ENCODE results near the gene PNPLA1.

The PNPLA1 gene

GRCh38 chr6:36269834-36270705 is at the start of gene PNPLA1:
Gene PNPLA1 (plus strand): TSS chr6:36270060. CDS start chr6:36270460, 400 bp downstream.
- peaks cover 57% of the 10 kb centered on the region for H3K27me3 Mint-ChIP-seq
- H3K27ac Mint-ChIP-seq, result no peak within 1 kb of the TSS
- H3K9me3 Mint-ChIP-seq, result peaks cover 3% of the 10 kb centered on the region
- no peak for ATAC-seq
- H3K4me1 Mint-ChIP-seq, result no peaks in the 10 kb centered on the region
- H3K36me3 Mint-ChIP-seq, result no peaks in the 10 kb centered on the region
- no peak within 1 kb of the TSS for H3K4me3 Mint-ChIP-seq

GRCh38 chr6:36220226-36220625 is 49.6 kb upstream of the PNPLA1 start:
- no peak for ATAC-seq
- H3K4me1 Mint-ChIP-seq, result no peaks in the 10 kb centered on the region
- H3K36me3 Mint-ChIP-seq, result peaks cover 48% of the 10 kb centered on the region
- no peaks in the 10 kb centered on the region for H3K27me3 Mint-ChIP-seq
- no peak overlapping the region for H3K27ac Mint-ChIP-seq
- H3K9me3 Mint-ChIP-seq, result no peaks in the 10 kb centered on the region
- H3K4me3 Mint-ChIP-seq, result no peak overlapping the region

- H3K9me3 Mint-ChIP-seq, result no peaks in the 10 kb centered on the region
- H3K27me3 Mint-ChIP-seq, result no peaks in the 10 kb centered on the region
- no peak overlapping the region for H3K4me3 Mint-ChIP-seq
- peaks cover 49% of the 10 kb centered on the region for H3K36me3 Mint-ChIP-seq
- H3K27ac Mint-ChIP-seq, result no peak overlapping the region
- H3K4me1 Mint-ChIP-seq, result no peaks in the 10 kb centered on the region
- no peak for ATAC-seq
Measured at GRCh38 chr6:36221674-36222073, 48.2 kb upstream of the PNPLA1 start.

GRCh38 chr6:36222924-36223323 is 46.9 kb upstream of the PNPLA1 start:
- ATAC-seq, result no peak
- Mint-ChIP-seq H3K27ac (no peak overlapping the region), H3K4me1 (no peaks in the 10 kb centered on the region), H3K9me3 (no peaks in the 10 kb centered on the region), H3K36me3 (peaks cover 50% of the 10 kb centered on the region), H3K4me3 (no peak overlapping the region), H3K27me3 (no peaks in the 10 kb centered on the region)

- Mint-ChIP-seq H3K9me3 (no peaks in the 10 kb centered on the region), H3K27ac (no peak overlapping the region), H3K36me3 (peaks cover 54% of the 10 kb centered on the region), H3K27me3 (no peaks in the 10 kb centered on the region), H3K4me3 (no peak overlapping the region), H3K4me1 (no peaks in the 10 kb centered on the region)
- ATAC-seq, result no peak
Measured at GRCh38 chr6:36223706-36224105, 46.2 kb upstream of the PNPLA1 start.

GRCh38 chr6:36224918-36225461 is 44.9 kb upstream of the PNPLA1 start:
- Mint-ChIP-seq H3K36me3 (peaks cover 56% of the 10 kb centered on the region), H3K4me1 (no peaks in the 10 kb centered on the region), H3K4me3 (no peak overlapping the region), H3K27me3 (no peaks in the 10 kb centered on the region), H3K9me3 (no peaks in the 10 kb centered on the region), H3K27ac (no peak overlapping the region)
- ATAC-seq, result no peak

GRCh38 chr6:36226438-36227047 is 43.3 kb upstream of the PNPLA1 start:
- H3K9me3 Mint-ChIP-seq, result no peaks in the 10 kb centered on the region
- no peak overlapping the region for H3K4me3 Mint-ChIP-seq
- no peaks in the 10 kb centered on the region for H3K4me1 Mint-ChIP-seq
- H3K36me3 Mint-ChIP-seq, result peaks cover 71% of the 10 kb centered on the region
- H3K27me3 Mint-ChIP-seq, result no peaks in the 10 kb centered on the region
- H3K27ac Mint-ChIP-seq, result no peak overlapping the region
- ATAC-seq, result no peak

- Mint-ChIP-seq H3K27ac (peak overlapping the region; percentile 46), H3K27me3 (no peaks in the 10 kb centered on the region), H3K36me3 (peaks cover 78% of the 10 kb centered on the region), H3K4me1 (no peaks in the 10 kb centered on the region), H3K9me3 (no peaks in the 10 kb centered on the region), H3K4me3 (no peak overlapping the region)
- ATAC-seq, result no peak
Measured at GRCh38 chr6:36227379-36228228, 42.3 kb upstream of the PNPLA1 start.

- peaks cover 72% of the 10 kb centered on the region for H3K36me3 Mint-ChIP-seq
Measured at GRCh38 chr6:36229223-36229622, 40.6 kb upstream of the PNPLA1 start.

GRCh38 chr6:36230371-36230770 is 39.5 kb upstream of the PNPLA1 start:
- Mint-ChIP-seq H3K4me3 (no peak overlapping the region), H3K27ac (no peak overlapping the region), H3K9me3 (no peaks in the 10 kb centered on the region), H3K36me3 (peaks cover 72% of the 10 kb centered on the region), H3K27me3 (no peaks in the 10 kb centered on the region), H3K4me1 (no peaks in the 10 kb centered on the region)
- no peak for ATAC-seq

More at GRCh38 chr6:36229223-36229622, 40.6 kb upstream of the PNPLA1 start:
- no peaks in the 10 kb centered on the region for H3K27me3 Mint-ChIP-seq
- no peaks in the 10 kb centered on the region for H3K9me3 Mint-ChIP-seq
- H3K4me3 Mint-ChIP-seq, result no peak overlapping the region
- no peak overlapping the region for H3K27ac Mint-ChIP-seq
- H3K4me1 Mint-ChIP-seq, result no peaks in the 10 kb centered on the region
- no peak for ATAC-seq

- Mint-ChIP-seq H3K27ac (no peak overlapping the region), H3K27me3 (no peaks in the 10 kb centered on the region), H3K9me3 (no peaks in the 10 kb centered on the region), H3K4me3 (no peak overlapping the region), H3K36me3 (peaks cover 62% of the 10 kb centered on the region), H3K4me1 (no peaks in the 10 kb centered on the region)
- no peak for ATAC-seq
Measured at GRCh38 chr6:36232172-36232571, 37.7 kb upstream of the PNPLA1 start.

GRCh38 chr6:36235309-36235708 is 34.6 kb upstream of the PNPLA1 start:
- no peak overlapping the region for H3K27ac Mint-ChIP-seq
- H3K36me3 Mint-ChIP-seq, result peaks cover 36% of the 10 kb centered on the region
- no peak for ATAC-seq
- no peak overlapping the region for H3K4me3 Mint-ChIP-seq
- no peaks in the 10 kb centered on the region for H3K27me3 Mint-ChIP-seq
- H3K9me3 Mint-ChIP-seq, result no peaks in the 10 kb centered on the region
- no peaks in the 10 kb centered on the region for H3K4me1 Mint-ChIP-seq

- Mint-ChIP-seq H3K27ac (no peak overlapping the region), H3K4me3 (no peak overlapping the region), H3K27me3 (no peaks in the 10 kb centered on the region), H3K4me1 (no peaks in the 10 kb centered on the region), H3K9me3 (no peaks in the 10 kb centered on the region), H3K36me3 (peaks cover 30% of the 10 kb centered on the region)
- no peak for ATAC-seq
Measured at GRCh38 chr6:36235862-36236261, 34.0 kb upstream of the PNPLA1 start.

GRCh38 chr6:36239774-36240173 is 30.1 kb upstream of the PNPLA1 start:
- no peak overlapping the region for H3K4me3 Mint-ChIP-seq
- ATAC-seq, result no peak
- no peaks in the 10 kb centered on the region for H3K9me3 Mint-ChIP-seq
- H3K36me3 Mint-ChIP-seq, result peaks cover under 1% of the 10 kb centered on the region
- no peak overlapping the region for H3K27ac Mint-ChIP-seq
- H3K4me1 Mint-ChIP-seq, result peaks cover 16% of the 10 kb centered on the region
- no peaks in the 10 kb centered on the region for H3K27me3 Mint-ChIP-seq

GRCh38 chr6:36241728-36242127 is 28.1 kb upstream of the PNPLA1 start:
- H3K27ac Mint-ChIP-seq, result peak overlapping the region; percentile 83
- H3K4me1 Mint-ChIP-seq, result peaks cover 26% of the 10 kb centered on the region
- peak; percentile 87 for ATAC-seq
- H3K27me3 Mint-ChIP-seq, result no peaks in the 10 kb centered on the region
- no peaks in the 10 kb centered on the region for H3K9me3 Mint-ChIP-seq
- peak overlapping the region; percentile 50 for H3K4me3 Mint-ChIP-seq
- H3K36me3 Mint-ChIP-seq, result no peaks in the 10 kb centered on the region
